SU-DHL-6 (cell line): ENCODE measurements around the gene SNAPIN.
A peak's percentile ranks its signal among the peaks of the same experiment; 100 is the strongest.

ENCODE experiments used
- H2AFZ ChIP-seq: fragments of 200-600 bp; sonication (generic); 2 replicates; pipeline ENCODE4 v1.6.1; 2014; ENCODE audit warnings: low read depth, mild to moderate bottlenecking, moderate library complexity, mixed read lengths, antibody characterized with exemption, low read length; ENCODE audit not compliant: severe bottlenecking
- H3F3A ChIP-seq: fragments of 200-600 bp; shearing (Covaris generic); 2 replicates; pipeline ENCODE4 v1.6.0; 2016; ENCODE audit warnings: antibody characterized with exemption, mild to moderate bottlenecking; ENCODE audit not compliant: insufficient read depth
- H3K27ac ChIP-seq: fragments of 200-600 bp; sonication (generic); 2 replicates; pipeline ENCODE4 v1.5.1; 2016; ENCODE audit warnings: low read depth, mild to moderate bottlenecking, low read length, moderate library complexity, mixed read lengths
- H3K27me3 ChIP-seq: fragments of 200-600 bp; sonication (generic), shearing (Covaris generic); 2 replicates; pipeline ENCODE4 v1.6.0; 2014; ENCODE audit warnings: mild to moderate bottlenecking, low read length
- H3K36me3 ChIP-seq: fragments of 200-600 bp; sonication (generic); 2 replicates; pipeline ENCODE4 v1.6.1; 2014; ENCODE audit warnings: mild to moderate bottlenecking, low read length, mixed read lengths
- H3K4me2 ChIP-seq: fragments of 300-600, 200-600 bp; shearing (Covaris generic), sonication (generic); 2 replicates; pipeline ENCODE4 v1.6.0; 2014; ENCODE audit warnings: low read length, low read depth, mild to moderate bottlenecking; ENCODE audit not compliant: poor library complexity, severe bottlenecking
- H3K4me3 ChIP-seq: fragments of 200-600 bp; sonication (generic); 2 replicates; pipeline ENCODE4 v1.5.1; 2014; ENCODE audit warnings: antibody characterized with exemption, low read length, mild to moderate bottlenecking, mixed read lengths; ENCODE audit not compliant: insufficient read depth, poor library complexity, severe bottlenecking
- H3K79me2 ChIP-seq: fragments of 200-600 bp; sonication (generic); 2 replicates; pipeline ENCODE4 v1.6.1; 2014; ENCODE audit warnings: mild to moderate bottlenecking, low read length, moderate library complexity; ENCODE audit not compliant: insufficient read depth
- H3K9ac ChIP-seq: fragments of 200-600 bp; sonication (generic); 2 replicates; pipeline ENCODE4 v1.7.0; 2014; ENCODE audit warnings: mild to moderate bottlenecking, low read length
- H3K9me2 ChIP-seq: fragments of 200-600 bp; sonication (generic); replicated peaks from 2 replicates; pipeline ENCODE4 v1.6.1; 2014; ENCODE audit warnings: low read length; ENCODE audit not compliant: insufficient read depth
- H3K9me3 ChIP-seq: fragments of 200-600 bp; sonication (generic); 2 replicates; pipeline ENCODE4 v1.6.1; 2014; ENCODE audit warnings: low read length, mixed read lengths; ENCODE audit not compliant: insufficient read depth
- H4K20me1 ChIP-seq: fragments of 200-600 bp; sonication (generic); 2 replicates; pipeline ENCODE4 v1.6.1; 2014; ENCODE audit warnings: low read depth, mild to moderate bottlenecking, antibody characterized with exemption, low read length, moderate library complexity, mixed read lengths
- EZH2phosphoT487 ChIP-seq: fragments of 200-600 bp; sonication (generic), shearing (Covaris generic); conservative IDR thresholded peaks from 2 replicates; pipeline ENCODE4 v1.6.1; 2018; ENCODE audit warnings: mild to moderate bottlenecking, antibody characterized with exemption, low read length, moderate library complexity, mixed read lengths
- TF ChIP-seq, protein P1 (sequence below): fragments of 200-600 bp; sonication (generic); IDR thresholded peaks from one replicate; pipeline ENCODE4 v1.5.1; 2017; ENCODE audit warnings: antibody characterized with exemption, mild to moderate bottlenecking, low read length, moderate library complexity; ENCODE audit not compliant: insufficient read depth, poor library complexity, severe bottlenecking

Gene SNAPIN

DNA sequence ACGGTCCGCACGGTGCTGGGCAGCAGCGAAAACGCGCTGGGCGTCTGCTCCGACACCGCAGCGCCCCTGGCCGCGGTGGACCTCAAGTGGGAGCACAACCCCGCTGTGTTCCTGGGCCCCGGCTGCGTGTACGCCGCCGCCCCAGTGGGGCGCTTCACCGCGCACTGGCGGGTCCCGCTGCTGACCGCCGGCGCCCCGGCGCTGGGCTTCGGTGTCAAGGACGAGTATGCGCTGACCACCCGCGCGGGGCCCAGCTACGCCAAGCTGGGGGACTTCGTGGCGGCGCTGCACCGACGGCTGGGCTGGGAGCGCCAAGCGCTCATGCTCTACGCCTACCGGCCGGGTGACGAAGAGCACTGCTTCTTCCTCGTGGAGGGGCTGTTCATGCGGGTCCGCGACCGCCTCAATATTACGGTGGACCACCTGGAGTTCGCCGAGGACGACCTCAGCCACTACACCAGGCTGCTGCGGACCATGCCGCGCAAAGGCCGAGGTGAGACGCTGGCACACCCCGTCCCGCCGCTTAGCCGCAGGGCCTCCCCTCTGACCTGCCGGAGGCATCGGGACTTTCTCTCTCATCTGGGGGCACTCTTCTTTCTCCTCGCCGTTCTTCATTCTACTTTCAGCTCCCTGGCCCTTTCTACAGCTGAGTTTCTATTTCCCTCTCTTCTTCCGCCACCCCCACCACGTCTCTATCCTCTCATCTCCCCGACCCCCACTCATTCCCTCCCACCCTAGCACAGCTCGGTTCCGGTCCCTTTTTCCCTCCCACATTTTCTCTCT, 21.0 kb downstream of the SNAPIN start:
- no peaks in the 10 kb centered on the region for H3K9me2 ChIP-seq
- H4K20me1 ChIP-seq = no peaks in the 10 kb centered on the region
- no peaks in the 10 kb centered on the region for H3F3A ChIP-seq
- no peaks in the 10 kb centered on the region for H3K36me3 ChIP-seq
- H3K4me3 ChIP-seq = no peak overlapping the region
- H3K4me2 ChIP-seq = peak overlapping the region; percentile 15
- TF ChIP-seq, protein P1, sequence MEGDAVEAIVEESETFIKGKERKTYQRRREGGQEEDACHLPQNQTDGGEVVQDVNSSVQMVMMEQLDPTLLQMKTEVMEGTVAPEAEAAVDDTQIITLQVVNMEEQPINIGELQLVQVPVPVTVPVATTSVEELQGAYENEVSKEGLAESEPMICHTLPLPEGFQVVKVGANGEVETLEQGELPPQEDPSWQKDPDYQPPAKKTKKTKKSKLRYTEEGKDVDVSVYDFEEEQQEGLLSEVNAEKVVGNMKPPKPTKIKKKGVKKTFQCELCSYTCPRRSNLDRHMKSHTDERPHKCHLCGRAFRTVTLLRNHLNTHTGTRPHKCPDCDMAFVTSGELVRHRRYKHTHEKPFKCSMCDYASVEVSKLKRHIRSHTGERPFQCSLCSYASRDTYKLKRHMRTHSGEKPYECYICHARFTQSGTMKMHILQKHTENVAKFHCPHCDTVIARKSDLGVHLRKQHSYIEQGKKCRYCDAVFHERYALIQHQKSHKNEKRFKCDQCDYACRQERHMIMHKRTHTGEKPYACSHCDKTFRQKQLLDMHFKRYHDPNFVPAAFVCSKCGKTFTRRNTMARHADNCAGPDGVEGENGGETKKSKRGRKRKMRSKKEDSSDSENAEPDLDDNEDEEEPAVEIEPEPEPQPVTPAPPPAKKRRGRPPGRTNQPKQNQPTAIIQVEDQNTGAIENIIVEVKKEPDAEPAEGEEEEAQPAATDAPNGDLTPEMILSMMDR = no peak
- TF ChIP-seq EZH2phosphoT487 = no peak
- no peak overlapping the region for H3K27ac ChIP-seq
- H3K79me2 ChIP-seq = no peaks in the 10 kb centered on the region
- H2AFZ ChIP-seq = no peak overlapping the region
- no peaks in the 10 kb centered on the region for H3K9me3 ChIP-seq
- no peaks in the 10 kb centered on the region for H3K27me3 ChIP-seq
- no peak overlapping the region for H3K9ac ChIP-seq

DNA sequence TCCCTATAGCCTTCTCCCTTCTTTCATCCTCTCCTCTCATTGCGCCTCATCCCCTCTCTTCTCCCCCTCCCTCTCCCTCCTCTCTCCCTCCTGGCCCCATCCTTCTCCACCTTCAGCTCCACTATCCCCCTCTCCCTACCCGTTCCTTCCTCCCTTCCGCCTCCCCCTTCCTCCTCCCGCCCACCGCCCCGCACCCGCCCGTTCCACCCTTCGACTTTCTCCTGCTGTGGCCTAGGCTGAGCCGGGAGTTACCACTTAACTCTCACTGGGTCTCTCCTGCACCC, 21.6 kb downstream of the SNAPIN start:
- Histone ChIP-seq H4K20me1 (no peaks in the 10 kb centered on the region), H3F3A (no peaks in the 10 kb centered on the region), H3K9ac (no peak overlapping the region), H3K9me3 (no peaks in the 10 kb centered on the region), H3K4me3 (no peak overlapping the region), H2AFZ (no peak overlapping the region), H3K27ac (no peak overlapping the region), H3K79me2 (no peaks in the 10 kb centered on the region), H3K4me2 (no peak overlapping the region), H3K9me2 (no peaks in the 10 kb centered on the region), H3K36me3 (no peaks in the 10 kb centered on the region), H3K27me3 (no peaks in the 10 kb centered on the region)
- TF ChIP-seq, protein P1 = no peak
- no peak for TF ChIP-seq EZH2phosphoT487

DNA sequence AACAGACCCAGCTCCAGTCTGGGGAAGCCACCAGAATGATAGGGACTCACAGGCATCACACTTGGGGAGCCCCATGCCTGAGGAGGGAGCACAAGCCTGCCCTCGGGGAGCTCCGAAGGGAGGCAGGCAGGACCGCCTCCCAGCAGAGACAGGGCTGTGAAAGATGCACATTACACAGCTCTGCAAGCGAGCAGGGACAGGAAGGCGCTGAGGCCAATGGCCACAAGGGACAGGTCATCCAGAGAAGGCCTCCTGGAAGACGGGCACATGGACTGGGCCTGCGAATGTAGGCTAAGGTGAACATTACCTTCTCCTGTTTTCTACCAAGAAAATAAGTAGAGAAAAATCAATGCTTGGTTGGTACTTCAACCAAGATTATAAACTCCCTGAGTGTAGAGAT, 24.2 kb downstream of the SNAPIN start:
- no peak overlapping the region for H3K4me3 ChIP-seq
- no peak overlapping the region for H2AFZ ChIP-seq
- TF ChIP-seq EZH2phosphoT487 = no peak
- TF ChIP-seq, protein P1 = no peak
- H3K27me3 ChIP-seq = no peaks in the 10 kb centered on the region
- no peaks in the 10 kb centered on the region for H3K36me3 ChIP-seq
- no peak overlapping the region for H3K9ac ChIP-seq
- no peaks in the 10 kb centered on the region for H3K79me2 ChIP-seq
- no peaks in the 10 kb centered on the region for H3K9me2 ChIP-seq
- H4K20me1 ChIP-seq = no peaks in the 10 kb centered on the region
- H3F3A ChIP-seq = no peaks in the 10 kb centered on the region
- no peaks in the 10 kb centered on the region for H3K9me3 ChIP-seq
- H3K27ac ChIP-seq = no peak overlapping the region
- H3K4me2 ChIP-seq = no peak overlapping the region
